GM12878 (cell line): ENCODE measurements around the gene CCDC83. TPM values are rescaled to one million over a fixed set of nuclear protein-coding genes. Genes with fewer than 3 reads are reported as not detected.
A peak's percentile ranks its signal among the peaks of the same experiment; 100 is the strongest.

Experiments
- ATAC-seq: fragments of 200-7000 bp; cut with Tn5 transposase; 3 replicates; pipeline ENCODE4 v1.9.1; 2020; ENCODE audit warnings: mild to moderate bottlenecking, moderate library complexity
- BruUV-seq: library from RNA; stranded (reverse); fragments of 400-500 nt; replicated peaks from 2 replicates; lab custom pipeline; 2021; lab: Mats Ljungman, UMichigan
- CTCF ChIA-PET: fragments of 300-600 bp; sonication (Branson Sonifier 250); formaldehyde crosslinking; extraction: SDS; loops from one replicate; lab custom pipeline; 2021; ENCODE audit warnings: inconsistent platforms; lab: Yijun Ruan, JAX
- POLR2A ChIA-PET: fragments of 350-600 bp; formaldehyde crosslinking; extraction: SDS; loops from one replicate; lab custom pipeline; 2021; ENCODE audit warnings: inconsistent platforms; lab: Charles Lee
- RAD21 ChIA-PET: fragments of 300-600 bp; sonication (Branson Sonifier 250); formaldehyde crosslinking; loops from one replicate; lab custom pipeline; 2023; ENCODE audit warnings: antibody characterized with exemption; ENCODE audit not compliant: unreplicated experiment; lab: Charles Lee
- SMC1A ChIA-PET: fragments of 300-600 bp; sonication (Branson Sonifier 250); formaldehyde crosslinking; loops from one replicate; lab custom pipeline; 2023; ENCODE audit not compliant: unreplicated experiment, uncharacterized antibody; lab: Charles Lee
- DNase-seq: peaks from one replicate; pipeline ENCODE4 v3.0.0-alpha.2; 2011; ENCODE audit warnings: low read depth, low spot score
- FAIRE-seq: peaks from 3 replicates; lab custom pipeline; 2011; peaks lifted over from hg19 to GRCh38; lab: Jason Lieb, UNC
- H2AFZ ChIP-seq: 2 replicates; pipeline ENCODE4 v1.6.0; 2011; ENCODE audit warnings: low read depth, low read length, control low read depth; ENCODE audit not compliant: control insufficient read depth
- H3K27ac ChIP-seq: 2 replicates; pipeline ENCODE4 v1.5.1; 2011; ENCODE audit warnings: control low read depth; ENCODE audit not compliant: control insufficient read depth, insufficient read depth
- H3K27me3 ChIP-seq, 2 experiments: replicated peaks in 1 of 2; 2 replicates each; pipeline versions ENCODE4 v1.6.0 to v1.6.1; 2011; ENCODE audit warnings: low read length in 1 of 2; ENCODE audit not compliant: control insufficient read depth in 2 of 2, insufficient read depth in 2 of 2
- H3K36me3 ChIP-seq, 2 experiments: 2 replicates each; pipeline ENCODE4 v1.5.1; 2011; ENCODE audit warnings: low read length in 1 of 2; ENCODE audit not compliant: control insufficient read depth in 2 of 2, insufficient read depth in 2 of 2
- H3K4me1 ChIP-seq: 2 replicates; pipeline ENCODE4 v1.6.1; 2011; ENCODE audit warnings: mild to moderate bottlenecking, low read length, moderate library complexity, mixed read lengths; ENCODE audit not compliant: control insufficient read depth, insufficient read depth
- H3K4me2 ChIP-seq: 2 replicates; pipeline ENCODE4 v1.6.0; 2011; ENCODE audit warnings: control low read depth; ENCODE audit not compliant: control insufficient read depth, insufficient read depth
- H3K4me3 ChIP-seq: fragments of 200-600 bp; sonication (generic); 2 replicates; pipeline ENCODE4 v1.5.1; 2016
- H3K79me2 ChIP-seq: 2 replicates; pipeline ENCODE4 v1.6.0; 2011; ENCODE audit warnings: low read length; ENCODE audit not compliant: control insufficient read depth, insufficient read depth
- H3K9ac ChIP-seq: 2 replicates; pipeline ENCODE4 v1.8.0; 2011; ENCODE audit warnings: low read length, control low read depth, mixed read lengths; ENCODE audit not compliant: control insufficient read depth, insufficient read depth
- H3K9me3 ChIP-seq: replicated peaks from 3 replicates; pipeline ENCODE4 v1.5.1; 2011; ENCODE audit warnings: mild to moderate bottlenecking, low read length; ENCODE audit not compliant: control insufficient read depth, insufficient read depth
- H4K20me1 ChIP-seq: 2 replicates; pipeline ENCODE4 v1.6.0; 2011; ENCODE audit not compliant: control insufficient read depth, insufficient read depth
- JUND ChIP-seq: IDR thresholded peaks from 2 replicates; pipeline ENCODE4 v1.6.1; 2012; ENCODE audit warnings: low read depth, mild to moderate bottlenecking, low read length, improper control_type of control experiment, moderate library complexity
- MEF2B ChIP-seq: fragments of 450-650 bp; IDR thresholded peaks from 2 replicates; pipeline ENCODE4 v1.6.1; 2018; ENCODE audit warnings: mild to moderate bottlenecking, moderate library complexity; ENCODE audit not compliant: partially characterized antibody, poor library complexity, severe bottlenecking
- NBN ChIP-seq: fragments of 450-650 bp; IDR thresholded peaks from 2 replicates; pipeline ENCODE4 v1.6.1; 2016
- POLR2AphosphoS5 ChIP-seq: IDR thresholded peaks from 2 replicates; pipeline ENCODE4 v1.6.1; 2011; ENCODE audit warnings: mild to moderate bottlenecking, low read length, inconsistent platforms
- RB1 ChIP-seq: fragments of 450-650 bp; formaldehyde crosslinking; IDR thresholded peaks from 2 replicates; pipeline ENCODE4 v1.6.1; 2017; ENCODE audit warnings: mild to moderate bottlenecking, borderline replicate concordance
- RELA ChIP-seq: fragments of 450-650 bp; IDR thresholded peaks from 2 replicates; pipeline ENCODE4 v1.8.0; 2014; ENCODE audit warnings: borderline replicate concordance; ENCODE audit not compliant: partially characterized antibody
- SIN3A ChIP-seq: IDR thresholded peaks from 2 replicates; pipeline ENCODE4 v1.6.1; 2012; ENCODE audit warnings: low read depth, low read length, improper control_type of control experiment
- STAT1 ChIP-seq: fragments of 450-650 bp; conservative IDR thresholded peaks from 2 replicates; pipeline ENCODE4 v1.6.1; 2014; ENCODE audit warnings: antibody characterized with exemption, mild to moderate bottlenecking
- TAF1 ChIP-seq: IDR thresholded peaks from 2 replicates; pipeline ENCODE4 v1.6.1; 2011; ENCODE audit warnings: mild to moderate bottlenecking, low read depth, low read length, borderline replicate concordance
- USF2 ChIP-seq: IDR thresholded peaks from 2 replicates; pipeline ENCODE4 v1.6.1; 2011; ENCODE audit warnings: low read depth, low read length, improper control_type of control experiment, borderline replicate concordance
- ZBTB11 ChIP-seq: fragments of 450-650 bp; formaldehyde crosslinking; IDR thresholded peaks from 2 replicates; pipeline ENCODE4 v1.5.0; 2022; ENCODE audit warnings: mild to moderate bottlenecking, missing genetic modification characterization
- WGBS: methylation state at CpG from one replicate; pipeline ENCODE4 v1.1.6; 2016; ENCODE audit warnings: low lambda C conversion rate; ENCODE audit not compliant: insufficient replicate concordance, insufficient coverage; ENCODE audit errors: missing lambda C conversion rate; 5-methylcytosine and 5-hydroxymethylcytosine counted together
- in situ Hi-C: fragments of 300-500 bp; cut with MboI; formaldehyde crosslinking; loops from 9 replicates; pipeline ENCODE4 v1.14.3; 2018; ENCODE audit warnings: mixed read lengths
- intact Hi-C: fragments of 100-400 bp; cut with micrococcal nuclease; formaldehyde crosslinking; loops from one replicate; pipeline ENCODE4 v1.14.2; 2022; ENCODE audit not compliant: unreplicated experiment
- polyA plus RNA-seq, 11 experiments: library from polyadenylated mRNA; depleted of rRNA in 4 of 11; unstranded in 6 of 11; stranded (reverse) in 5 of 11; fragments of >200 nt; fragmentation: Nextera tagmentation in 4 of 11; fragmentation: Illumina TruSeq in 1 of 11; extraction: Ambion mirVana in 4 of 11; extraction: Trizol in 1 of 11; gene quantifications; 1 replicate in 1 of 11; 2 replicates in 10 of 11; pipeline versions ENCODE4 v1.2.1 to v1.2.3, GENCODE V29; 2011 to 2016; ENCODE audit warnings: inconsistent platforms in 2 of 11, missing spikeins in 2 of 11, low read depth in 1 of 11
- total RNA-seq, 4 experiments: library from RNA; depleted of rRNA in 3 of 4; stranded (reverse); fragments of >200 nt in 3 of 4; fragmentation: Illumina TruSeq in 1 of 4; extraction: Trizol in 1 of 4; gene quantifications; 2 replicates each; pipeline versions ENCODE4 v1.2.1 to v1.2.3, GENCODE V29; 2013 to 2021
- TF ChIP-seq, protein P1 (sequence below): IDR thresholded peaks from 2 replicates; pipeline ENCODE4 v1.6.1; 2011; ENCODE audit warnings: borderline replicate concordance, low read depth, mild to moderate bottlenecking, moderate library complexity, low read length; ENCODE audit not compliant: insufficient read depth, poor library complexity, severe bottlenecking

Gene CCDC83
- total and polyA plus RNA-seq, 10 of the 15 experiments (the other 5 are each of a cell fraction or from before 2014, with no cell fraction given), result not detected

DNA sequence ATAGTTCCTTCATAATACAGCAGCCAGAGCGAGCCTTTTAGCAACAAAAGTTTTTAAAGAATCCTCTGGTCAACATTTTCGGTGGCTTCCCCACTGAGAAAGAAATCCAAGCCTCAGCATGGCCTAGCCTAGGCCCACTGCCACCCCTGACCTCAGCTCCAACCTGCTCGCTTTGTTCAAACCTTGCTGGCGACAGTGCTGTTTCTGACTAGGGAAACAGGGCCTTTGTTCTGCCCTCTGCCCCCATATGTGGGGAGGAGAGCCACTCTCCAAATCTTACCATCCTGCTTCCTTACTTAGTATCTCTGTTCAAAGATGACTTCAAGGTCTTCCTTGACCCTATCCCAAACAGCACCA is 95.8 kb downstream of the CCDC83 start (continued):
- TF ChIP-seq USF2 (no peak), RB1 (no peak), JUND (no peak), RELA (no peak), NBN (no peak), STAT1 (no peak), SIN3A (no peak), POLR2AphosphoS5 (0 out of 2 replicates have a peak, but pooled peaks have one; percentile 21), ZBTB11 (CRISPR knock-in tag) (no peak)
- TF ChIP-seq, all 136 proteins: peak for 4

- CTCF ChIA-PET, result no interaction called here
- Histone ChIP-seq H3K9me3 (peaks cover 3% of the 10 kb centered on the region; the same call in 2 of the 3 replicates), H3K36me3 (peaks cover 2 to 15% of the 10 kb centered on the region in 2 experiments), H3K27ac (no peak overlapping the region), H3K4me2 (no peak overlapping the region), H2AFZ (no peak overlapping the region), H3K4me3 (no peak overlapping the region), H3K4me1 (peaks cover 13% of the 10 kb centered on the region), H3K79me2 (no peaks in the 10 kb centered on the region), H4K20me1 (no peaks in the 10 kb centered on the region), H3K9ac (no peak overlapping the region), H3K27me3 (no peaks in the 10 kb centered on the region)
- no TSS peak for BruUV-seq
- RAD21 ChIA-PET, result no interaction called here
- POLR2A ChIA-PET, result no interaction called here
- TF ChIP-seq, protein P1, sequence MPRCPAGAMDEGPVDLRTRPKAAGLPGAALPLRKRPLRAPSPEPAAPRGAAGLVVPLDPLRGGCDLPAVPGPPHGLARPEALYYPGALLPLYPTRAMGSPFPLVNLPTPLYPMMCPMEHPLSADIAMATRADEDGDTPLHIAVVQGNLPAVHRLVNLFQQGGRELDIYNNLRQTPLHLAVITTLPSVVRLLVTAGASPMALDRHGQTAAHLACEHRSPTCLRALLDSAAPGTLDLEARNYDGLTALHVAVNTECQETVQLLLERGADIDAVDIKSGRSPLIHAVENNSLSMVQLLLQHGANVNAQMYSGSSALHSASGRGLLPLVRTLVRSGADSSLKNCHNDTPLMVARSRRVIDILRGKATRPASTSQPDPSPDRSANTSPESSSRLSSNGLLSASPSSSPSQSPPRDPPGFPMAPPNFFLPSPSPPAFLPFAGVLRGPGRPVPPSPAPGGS, result peak; percentile 3
- TF ChIP-seq SIN3A, result no peak
- no peak for TF ChIP-seq TAF1
- TF ChIP-seq RELA, result no peak
- no peak for TF ChIP-seq MEF2B
- FAIRE-seq, result no peak
- intact Hi-C loops, result no loop called here
- in situ Hi-C loops, result no loop called here
- WGBS, result 95% methylated on average over 3 of the region's 3 CpGs
- SMC1A ChIA-PET, result no interaction called here
- no peak for DNase-seq
- ATAC-seq, result no peak
Observed at GRCh38 chr11:85951428-85952107, 96.4 kb downstream of the CCDC83 start.
